HEK293 (cell line): ENCODE results near the gene TP63.

Experiments used
- CTCF ChIA-PET: fragments of 350-600 bp; formaldehyde crosslinking; extraction: SDS; loops from one replicate; lab custom pipeline; 2021; ENCODE audit warnings: antibody characterized with exemption; lab: Yijun Ruan, JAX
- POLR2A ChIA-PET: fragments of 300-600 bp; formaldehyde crosslinking; extraction: SDS; loops from one replicate; lab custom pipeline; 2020; ENCODE audit warnings: antibody characterized with exemption, inconsistent platforms; lab: Yijun Ruan, JAX
- H3K27ac ChIP-seq: fragments of 200-500 bp; sonication (Bioruptor generic); 2 replicates; pipeline ENCODE4 v1.5.1; 2014; ENCODE audit warnings: low read depth, low read length, control low read depth, inconsistent platforms; ENCODE audit errors: extremely low read depth
- H3K36me3 ChIP-seq, 2 experiments: fragments of 200-500 bp in 1 of 2; sonication (Bioruptor generic) in 1 of 2; 1 replicate in 1 of 2; 2 replicates in 1 of 2; pipeline ENCODE4 v1.5.1; 2014 to 2017; ENCODE audit warnings: inconsistent platforms in 2 of 2, low read length in 2 of 2; ENCODE audit not compliant: control insufficient read depth in 2 of 2, insufficient read depth in 1 of 2
- H3K4me1 ChIP-seq: fragments of 200-500 bp; sonication (Bioruptor generic); 2 replicates; pipeline ENCODE4 v1.5.1; 2014; ENCODE audit warnings: mild to moderate bottlenecking, low read length, inconsistent platforms; ENCODE audit not compliant: control insufficient read depth, insufficient read depth
- H3K4me3 ChIP-seq: 2 replicates; pipeline ENCODE4 v1.5.1; 2011; ENCODE audit warnings: low read depth, mild to moderate bottlenecking, control low read depth, low read length, moderate library complexity
- H3K9me3 ChIP-seq: fragments of 200-500 bp; sonication (Bioruptor generic); 2 replicates; pipeline ENCODE4 v1.5.1; 2014; ENCODE audit warnings: low read depth, low read length, inconsistent platforms; ENCODE audit not compliant: control insufficient read depth, insufficient read depth
- IKZF3 ChIP-seq: fragments of 450-650 bp; IDR thresholded peaks from 2 replicates; pipeline ENCODE4 v1.5.0; 2018; ENCODE audit warnings: missing biosample characterization, mild to moderate bottlenecking, missing genetic modification characterization, moderate library complexity
- MZF1 ChIP-seq: fragments of 450-650 bp; formaldehyde crosslinking; IDR thresholded peaks from 2 replicates; pipeline ENCODE4 v1.5.1; 2017; ENCODE audit warnings: missing biosample characterization, missing genetic modification characterization, borderline replicate concordance
- OSR2 ChIP-seq: fragments of 450-650 bp; formaldehyde crosslinking; IDR thresholded peaks from 2 replicates; pipeline ENCODE4 v1.5.1; 2016; ENCODE audit warnings: missing biosample characterization, missing genetic modification characterization
- SETDB1 ChIP-seq: IDR thresholded peaks from one replicate; pipeline ENCODE4 v1.6.1; 2017; ENCODE audit warnings: mild to moderate bottlenecking, low read length, moderate library complexity, mixed read lengths; ENCODE audit not compliant: insufficient read length
- SP3 ChIP-seq: fragments of 450-650 bp; formaldehyde crosslinking; IDR thresholded peaks from 2 replicates; pipeline ENCODE4 v1.5.1; 2016; ENCODE audit warnings: missing biosample characterization, missing genetic modification characterization
- ZBTB48 ChIP-seq: fragments of 450-650 bp; formaldehyde crosslinking; IDR thresholded peaks from 2 replicates; pipeline ENCODE4 v1.5.1; 2016; ENCODE audit warnings: missing biosample characterization, missing genetic modification characterization
- ZNF350 ChIP-seq: fragments of 450-650 bp; formaldehyde crosslinking; IDR thresholded peaks from 2 replicates; pipeline ENCODE4 v1.5.0; 2017; ENCODE audit warnings: missing biosample characterization, mild to moderate bottlenecking, missing genetic modification characterization
- ZNF501 ChIP-seq: fragments of 450-650 bp; formaldehyde crosslinking; IDR thresholded peaks from 2 replicates; pipeline ENCODE4 v1.5.1; 2016; ENCODE audit warnings: missing biosample characterization, missing genetic modification characterization
- ZNF624 ChIP-seq: fragments of 450-650 bp; formaldehyde crosslinking; IDR thresholded peaks from 2 replicates; pipeline ENCODE4 v1.5.1; 2017; ENCODE audit warnings: missing biosample characterization, missing genetic modification characterization
- ZNF664 ChIP-seq: fragments of 450-650 bp; formaldehyde crosslinking; IDR thresholded peaks from 2 replicates; pipeline ENCODE4 v1.5.1; 2016; ENCODE audit warnings: missing biosample characterization, missing genetic modification characterization
- TF ChIP-seq, protein P1 (sequence below): fragments of 450-650 bp; formaldehyde crosslinking; IDR thresholded peaks from 2 replicates; pipeline ENCODE4 v1.5.1; 2016; ENCODE audit warnings: missing biosample characterization, missing genetic modification characterization, borderline replicate concordance
- TF ChIP-seq, protein P2 (sequence below): fragments of 450-650 bp; formaldehyde crosslinking; IDR thresholded peaks from 2 replicates; pipeline ENCODE4 v1.5.1; 2016; ENCODE audit warnings: missing biosample characterization, missing genetic modification characterization
- TF ChIP-seq, protein P3 (sequence below): fragments of 450-650 bp; formaldehyde crosslinking; IDR thresholded peaks from 2 replicates; pipeline ENCODE4 v1.5.1; 2016; ENCODE audit warnings: missing biosample characterization, missing genetic modification characterization
- TF ChIP-seq, protein P4 (sequence below): fragments of 450-650 bp; formaldehyde crosslinking; IDR thresholded peaks from 2 replicates; pipeline ENCODE4 v1.5.1; 2016; ENCODE audit warnings: missing biosample characterization, missing genetic modification characterization
- TF ChIP-seq, protein P5 (sequence below): fragments of 450-650 bp; formaldehyde crosslinking; IDR thresholded peaks from 2 replicates; pipeline ENCODE4 v1.5.1; 2017; ENCODE audit warnings: missing biosample characterization, missing genetic modification characterization

Gene TP63

DNA sequence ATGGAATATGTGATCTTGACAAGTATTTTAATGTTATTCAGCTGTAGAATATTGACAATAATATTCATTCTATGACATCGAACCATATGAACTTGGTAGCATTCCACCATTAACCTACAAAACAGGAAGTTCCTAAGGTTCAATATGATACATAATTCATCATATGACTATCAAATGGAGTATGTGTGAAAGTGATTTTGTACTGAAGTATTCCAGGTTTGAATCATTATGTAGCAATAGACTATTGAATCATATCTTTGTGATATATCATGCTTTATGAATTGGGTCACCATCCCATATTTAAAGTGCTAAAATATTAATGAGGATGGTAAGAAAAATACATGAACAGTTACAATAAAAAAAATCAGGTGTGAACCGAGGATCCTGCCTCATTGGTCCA, 95.1 kb downstream of the TP63 start:
- Histone ChIP-seq H3K27ac (no peak overlapping the region), H3K36me3 (no peaks in the 10 kb centered on the region), H3K4me3 (no peak overlapping the region), H3K9me3 (no peaks in the 10 kb centered on the region), H3K4me1 (no peaks in the 10 kb centered on the region)
- POLR2A ChIA-PET = no interaction called here
- CTCF ChIA-PET = no interaction called here
- TF ChIP-seq ZNF624 = no peak
- TF ChIP-seq, protein P1, sequence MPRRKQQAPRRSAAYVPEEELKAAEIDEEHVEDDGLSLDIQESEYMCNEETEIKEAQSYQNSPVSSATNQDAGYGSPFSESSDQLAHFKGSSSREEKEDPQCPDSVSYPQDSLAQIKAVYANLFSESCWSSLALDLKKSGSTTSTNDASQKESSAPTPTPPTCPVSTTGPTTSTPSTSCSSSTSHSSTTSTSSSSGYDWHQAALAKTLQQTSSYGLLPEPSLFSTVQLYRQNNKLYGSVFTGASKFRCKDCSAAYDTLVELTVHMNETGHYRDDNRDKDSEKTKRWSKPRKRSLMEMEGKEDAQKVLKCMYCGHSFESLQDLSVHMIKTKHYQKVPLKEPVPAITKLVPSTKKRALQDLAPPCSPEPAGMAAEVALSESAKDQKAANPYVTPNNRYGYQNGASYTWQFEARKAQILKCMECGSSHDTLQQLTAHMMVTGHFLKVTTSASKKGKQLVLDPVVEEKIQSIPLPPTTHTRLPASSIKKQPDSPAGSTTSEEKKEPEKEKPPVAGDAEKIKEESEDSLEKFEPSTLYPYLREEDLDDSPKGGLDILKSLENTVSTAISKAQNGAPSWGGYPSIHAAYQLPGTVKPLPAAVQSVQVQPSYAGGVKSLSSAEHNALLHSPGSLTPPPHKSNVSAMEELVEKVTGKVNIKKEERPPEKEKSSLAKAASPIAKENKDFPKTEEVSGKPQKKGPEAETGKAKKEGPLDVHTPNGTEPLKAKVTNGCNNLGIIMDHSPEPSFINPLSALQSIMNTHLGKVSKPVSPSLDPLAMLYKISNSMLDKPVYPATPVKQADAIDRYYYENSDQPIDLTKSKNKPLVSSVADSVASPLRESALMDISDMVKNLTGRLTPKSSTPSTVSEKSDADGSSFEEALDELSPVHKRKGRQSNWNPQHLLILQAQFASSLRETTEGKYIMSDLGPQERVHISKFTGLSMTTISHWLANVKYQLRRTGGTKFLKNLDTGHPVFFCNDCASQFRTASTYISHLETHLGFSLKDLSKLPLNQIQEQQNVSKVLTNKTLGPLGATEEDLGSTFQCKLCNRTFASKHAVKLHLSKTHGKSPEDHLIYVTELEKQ (tag by site-specific recombination) = no peak
- TF ChIP-seq MZF1 = no peak
- TF ChIP-seq, protein P2, sequence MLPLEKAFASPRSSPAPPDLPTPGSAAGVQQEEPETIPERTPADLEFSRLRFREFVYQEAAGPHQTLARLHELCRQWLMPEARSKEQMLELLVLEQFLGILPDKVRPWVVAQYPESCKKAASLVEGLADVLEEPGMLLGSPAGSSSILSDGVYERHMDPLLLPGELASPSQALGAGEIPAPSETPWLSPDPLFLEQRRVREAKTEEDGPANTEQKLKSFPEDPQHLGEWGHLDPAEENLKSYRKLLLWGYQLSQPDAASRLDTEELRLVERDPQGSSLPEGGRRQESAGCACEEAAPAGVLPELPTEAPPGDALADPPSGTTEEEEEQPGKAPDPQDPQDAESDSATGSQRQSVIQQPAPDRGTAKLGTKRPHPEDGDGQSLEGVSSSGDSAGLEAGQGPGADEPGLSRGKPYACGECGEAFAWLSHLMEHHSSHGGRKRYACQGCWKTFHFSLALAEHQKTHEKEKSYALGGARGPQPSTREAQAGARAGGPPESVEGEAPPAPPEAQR (tag by site-specific recombination) = no peak
- TF ChIP-seq, protein P3, sequence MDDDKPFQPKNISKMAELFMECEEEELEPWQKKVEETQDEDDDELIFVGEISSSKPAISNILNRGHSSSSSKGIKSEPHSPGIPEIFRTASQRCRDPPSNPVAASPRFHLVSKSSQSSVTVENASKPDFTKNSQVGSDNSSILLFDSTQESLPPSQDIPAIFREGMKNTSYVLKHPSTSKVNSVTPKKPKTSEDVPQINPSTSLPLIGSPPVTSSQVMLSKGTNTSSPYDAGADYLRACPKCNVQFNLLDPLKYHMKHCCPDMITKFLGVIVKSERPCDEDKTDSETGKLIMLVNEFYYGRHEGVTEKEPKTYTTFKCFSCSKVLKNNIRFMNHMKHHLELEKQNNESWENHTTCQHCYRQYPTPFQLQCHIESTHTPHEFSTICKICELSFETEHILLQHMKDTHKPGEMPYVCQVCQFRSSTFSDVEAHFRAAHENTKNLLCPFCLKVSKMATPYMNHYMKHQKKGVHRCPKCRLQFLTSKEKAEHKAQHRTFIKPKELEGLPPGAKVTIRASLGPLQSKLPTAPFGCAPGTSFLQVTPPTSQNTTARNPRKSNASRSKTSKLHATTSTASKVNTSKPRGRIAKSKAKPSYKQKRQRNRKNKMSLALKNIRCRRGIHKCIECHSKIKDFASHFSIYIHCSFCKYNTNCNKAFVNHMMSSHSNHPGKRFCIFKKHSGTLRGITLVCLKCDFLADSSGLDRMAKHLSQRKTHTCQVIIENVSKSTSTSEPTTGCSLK (tag by site-specific recombination) = no peak
- no peak for TF ChIP-seq ZNF664 (tag by site-specific recombination)
- no peak for TF ChIP-seq ZBTB48 (tag by site-specific recombination)
- TF ChIP-seq ZNF501 (tag by site-specific recombination) = no peak

DNA sequence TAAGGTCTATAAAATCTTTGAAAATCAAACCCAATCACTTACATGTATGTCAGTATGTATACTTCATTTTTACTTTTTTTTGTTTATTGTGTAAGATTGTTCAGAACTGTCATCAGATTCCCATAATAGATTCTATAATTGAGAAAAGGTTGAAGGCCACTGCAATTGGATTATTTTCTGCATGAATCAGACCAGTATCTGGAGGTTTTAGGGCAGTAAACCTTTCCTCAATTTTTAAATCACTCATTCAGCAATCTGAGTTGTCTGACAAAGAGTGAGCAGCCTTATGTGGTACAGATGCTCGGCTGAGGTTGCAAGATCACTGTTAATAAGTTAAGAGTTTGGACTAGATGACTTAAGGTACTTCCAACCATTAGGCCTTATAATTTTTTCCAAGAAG, 96.0 kb downstream of the TP63 start:
- Histone ChIP-seq H3K36me3 (no peaks in the 10 kb centered on the region), H3K9me3 (no peaks in the 10 kb centered on the region), H3K4me3 (no peak overlapping the region), H3K4me1 (no peaks in the 10 kb centered on the region), H3K27ac (no peak overlapping the region)
- TF ChIP-seq SETDB1 (no peak), OSR2 (tag by site-specific recombination) (no peak), SP3 (tag by site-specific recombination) (no peak), ZNF350 (tag by site-specific recombination) (no peak), IKZF3 (tag by site-specific recombination) (no peak)
- TF ChIP-seq, protein P1 (tag by site-specific recombination) = no peak
- TF ChIP-seq, protein P4, sequence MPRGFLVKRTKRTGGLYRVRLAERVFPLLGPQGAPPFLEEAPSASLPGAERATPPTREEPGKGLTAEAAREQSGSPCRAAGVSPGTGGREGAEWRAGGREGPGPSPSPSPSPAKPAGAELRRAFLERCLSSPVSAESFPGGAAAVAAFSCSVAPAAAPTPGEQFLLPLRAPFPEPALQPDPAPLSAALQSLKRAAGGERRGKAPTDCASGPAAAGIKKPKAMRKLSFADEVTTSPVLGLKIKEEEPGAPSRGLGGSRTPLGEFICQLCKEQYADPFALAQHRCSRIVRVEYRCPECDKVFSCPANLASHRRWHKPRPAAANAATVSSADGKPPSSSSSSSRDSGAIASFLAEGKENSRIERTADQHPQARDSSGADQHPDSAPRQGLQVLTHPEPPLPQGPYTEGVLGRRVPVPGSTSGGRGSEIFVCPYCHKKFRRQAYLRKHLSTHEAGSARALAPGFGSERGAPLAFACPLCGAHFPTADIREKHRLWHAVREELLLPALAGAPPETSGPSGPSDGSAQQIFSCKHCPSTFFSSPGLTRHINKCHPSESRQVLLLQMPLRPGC (tag by site-specific recombination) = no peak
- TF ChIP-seq, protein P5, sequence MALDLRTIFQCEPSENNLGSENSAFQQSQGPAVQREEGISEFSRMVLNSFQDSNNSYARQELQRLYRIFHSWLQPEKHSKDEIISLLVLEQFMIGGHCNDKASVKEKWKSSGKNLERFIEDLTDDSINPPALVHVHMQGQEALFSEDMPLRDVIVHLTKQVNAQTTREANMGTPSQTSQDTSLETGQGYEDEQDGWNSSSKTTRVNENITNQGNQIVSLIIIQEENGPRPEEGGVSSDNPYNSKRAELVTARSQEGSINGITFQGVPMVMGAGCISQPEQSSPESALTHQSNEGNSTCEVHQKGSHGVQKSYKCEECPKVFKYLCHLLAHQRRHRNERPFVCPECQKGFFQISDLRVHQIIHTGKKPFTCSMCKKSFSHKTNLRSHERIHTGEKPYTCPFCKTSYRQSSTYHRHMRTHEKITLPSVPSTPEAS (tag by site-specific recombination) = no peak
- ChIA-PET CTCF (no interaction called here), POLR2A (no interaction called here)
